ENCODE measurements around the gene CNTNAP5. TPM values are rescaled to one million over a fixed set of nuclear protein-coding genes. Genes with fewer than 3 reads are reported as not detected.

CNTNAP5 gene
- total RNA-seq, 2 experiments from 2014 or later: not detected

DNA sequence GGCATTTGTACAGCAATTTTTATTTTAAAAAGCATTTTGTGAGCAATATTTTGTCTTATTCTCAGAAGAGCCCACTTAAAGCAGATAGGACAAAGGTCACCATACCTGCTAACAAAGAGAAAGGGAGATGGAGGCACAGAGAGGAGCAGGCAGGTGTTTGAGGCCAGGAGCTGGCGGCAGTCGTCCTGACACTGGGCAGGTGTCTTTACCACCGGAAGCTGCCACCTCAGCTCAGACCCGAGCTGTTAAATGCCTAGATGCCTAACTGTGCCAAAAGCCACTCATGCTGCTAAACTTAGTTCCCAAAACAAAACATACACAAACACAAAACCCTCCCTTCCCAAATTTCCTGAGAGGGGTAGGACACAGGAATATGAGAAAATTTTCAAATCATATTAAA, 120.9 kb downstream of the CNTNAP5 start:
- CTCF ChIA-PET: no interaction called here

DNA sequence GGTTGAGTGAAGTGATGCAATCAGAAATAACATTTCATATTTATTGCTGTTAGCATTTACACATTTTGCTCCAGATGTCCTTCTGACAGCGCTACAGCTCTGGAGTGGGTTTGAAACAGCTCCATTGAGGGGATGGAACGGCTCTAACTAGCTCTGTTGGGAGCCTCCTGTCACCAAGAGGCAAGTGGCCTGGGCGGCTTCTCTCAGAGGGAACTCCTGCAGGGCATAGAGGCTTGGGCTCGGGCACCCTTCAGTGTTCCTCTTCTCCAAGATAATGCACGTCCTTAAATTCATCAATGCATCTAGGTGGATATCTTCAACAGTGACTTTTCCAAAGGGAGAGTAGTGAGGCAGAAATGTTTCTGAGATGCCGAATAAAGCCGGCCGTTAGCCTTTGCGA, 122.5 kb downstream of the CNTNAP5 start:
- CTCF ChIA-PET: no interaction called here
- POLR2A ChIA-PET: no interaction called here

More for the DNA sequence above, 120.9 kb downstream of the CNTNAP5 start:
- POLR2A ChIA-PET: no interaction called here

- CTCF ChIA-PET: no interaction called here
- POLR2A ChIA-PET: no interaction called here
Observed at GRCh38 chr2:124149571-124149970, 124.5 kb downstream of the CNTNAP5 start.

DNA sequence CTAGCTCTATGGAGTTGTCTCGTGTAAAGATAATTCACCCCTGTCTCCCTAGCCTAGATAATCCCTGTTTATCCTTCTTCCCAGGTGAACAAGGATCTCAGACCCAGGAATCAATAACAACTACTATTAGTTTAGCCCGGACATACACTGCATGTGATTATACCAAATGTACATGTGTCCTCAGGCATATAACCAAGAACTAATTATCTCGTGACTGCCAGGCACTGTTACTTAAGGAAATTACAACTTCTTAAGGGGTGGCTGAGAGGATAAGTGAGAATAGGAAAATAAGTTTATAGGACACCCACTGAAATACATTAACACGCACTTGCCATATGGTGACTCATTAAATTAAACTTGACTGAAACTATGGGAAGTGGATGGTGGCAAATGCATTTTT, 126.6 kb downstream of the CNTNAP5 start:
- ChIA-PET CTCF (no interaction called here), POLR2A (no interaction called here)

DNA sequence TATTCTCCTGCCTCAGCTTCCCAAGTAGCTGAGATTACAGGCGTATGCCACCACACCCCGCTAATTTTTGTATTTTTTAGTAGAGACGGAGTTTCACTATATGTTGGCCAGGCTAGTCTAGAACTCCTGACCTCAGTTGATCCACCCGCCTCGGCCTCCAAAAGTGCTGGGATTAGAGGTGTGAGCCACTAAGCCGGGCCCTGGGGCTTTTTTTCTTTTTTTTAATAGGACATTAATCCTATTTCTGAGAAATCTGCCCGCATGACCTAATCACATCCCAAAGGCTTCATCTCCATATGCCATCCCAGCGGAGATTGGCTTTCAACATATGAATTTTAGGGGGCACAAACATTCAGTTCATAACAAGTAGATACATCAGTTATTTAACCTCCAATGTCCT, 128.6 kb downstream of the CNTNAP5 start:
- ChIA-PET POLR2A (no interaction called here), CTCF (no interaction called here)

GRCh38 chr2:124159166-124159565, 134.1 kb downstream of the CNTNAP5 start:
- POLR2A ChIA-PET: no interaction called here

DNA sequence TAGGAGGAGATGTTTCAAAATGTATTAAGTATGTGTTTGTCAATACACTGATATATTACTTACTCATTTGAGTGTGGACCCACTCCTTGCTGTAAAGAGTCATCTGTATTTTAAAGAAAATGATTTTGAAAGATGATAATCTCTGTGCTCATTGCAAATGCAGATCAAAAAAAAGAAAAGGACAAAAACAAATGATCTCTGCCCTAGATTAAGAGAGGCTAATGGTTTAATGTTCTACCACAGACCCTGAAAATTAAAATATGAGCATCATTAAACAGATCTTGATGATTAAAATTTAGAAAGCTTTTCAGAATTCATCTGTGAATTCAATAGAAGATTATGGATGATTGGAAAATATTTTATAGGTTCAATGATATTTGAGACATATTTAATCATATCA, 136.5 kb downstream of the CNTNAP5 start:
- ChIA-PET POLR2A (no interaction called here), CTCF (no interaction called here)

More at GRCh38 chr2:124159166-124159565, 134.1 kb downstream of the CNTNAP5 start:
- CTCF ChIA-PET: no interaction called here

DNA sequence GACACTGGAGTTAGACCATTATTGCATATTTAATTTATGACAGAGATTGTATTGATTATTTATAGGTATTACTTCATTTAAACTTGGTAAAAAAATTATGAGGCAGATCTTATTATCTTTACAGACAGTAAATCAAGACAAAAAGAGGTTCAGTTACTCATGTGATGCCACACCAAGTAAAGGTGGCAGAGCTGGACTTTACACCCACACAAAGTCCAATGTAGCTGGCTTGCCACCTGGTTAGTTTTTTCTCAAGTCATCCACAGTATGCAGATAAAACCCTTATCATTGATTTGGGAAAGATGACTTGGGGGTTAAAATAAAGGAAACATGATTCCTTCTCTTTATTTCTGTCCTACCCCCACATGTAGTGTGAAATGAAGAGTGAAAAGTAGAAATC, 137.2 kb downstream of the CNTNAP5 start:
- ChIA-PET POLR2A (no interaction called here), CTCF (no interaction called here)

DNA sequence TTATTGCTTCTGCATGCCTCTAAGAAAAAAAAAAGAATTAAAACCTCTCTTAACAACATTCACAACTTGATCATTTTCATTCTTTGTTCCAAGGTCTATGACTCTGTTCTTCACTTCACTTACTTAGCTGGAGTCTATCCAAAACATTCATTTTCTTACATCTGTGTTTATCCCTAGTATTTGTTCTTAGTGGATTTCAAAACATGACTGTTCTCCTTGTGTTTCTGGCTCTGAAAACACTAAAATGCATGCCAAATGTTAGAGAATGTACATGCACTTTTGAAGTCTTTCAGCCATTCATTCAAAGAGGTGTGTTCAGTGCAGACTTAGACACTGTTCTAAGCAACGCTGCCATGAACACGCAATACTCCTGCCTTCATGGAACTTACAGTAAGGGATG, 138.8 kb downstream of the CNTNAP5 start:
- ChIA-PET POLR2A (no interaction called here), CTCF (no interaction called here)

GRCh38 chr2:124165698-124166097, 140.6 kb downstream of the CNTNAP5 start:
- POLR2A ChIA-PET: no interaction called here
- CTCF ChIA-PET: no interaction called here

- POLR2A ChIA-PET: no interaction called here
- CTCF ChIA-PET: no interaction called here
Observed at GRCh38 chr2:124171472-124172063, 146.5 kb downstream of the CNTNAP5 start.

GRCh38 chr2:124178719-124179118, 153.6 kb downstream of the CNTNAP5 start:
- ChIA-PET CTCF (interaction anchor here (0.6 kb wide), 1 partner anchor 678 kb away, joined by 3 read pairs; no protein-coding TSS in a partner anchor), POLR2A (no interaction called here)

DNA sequence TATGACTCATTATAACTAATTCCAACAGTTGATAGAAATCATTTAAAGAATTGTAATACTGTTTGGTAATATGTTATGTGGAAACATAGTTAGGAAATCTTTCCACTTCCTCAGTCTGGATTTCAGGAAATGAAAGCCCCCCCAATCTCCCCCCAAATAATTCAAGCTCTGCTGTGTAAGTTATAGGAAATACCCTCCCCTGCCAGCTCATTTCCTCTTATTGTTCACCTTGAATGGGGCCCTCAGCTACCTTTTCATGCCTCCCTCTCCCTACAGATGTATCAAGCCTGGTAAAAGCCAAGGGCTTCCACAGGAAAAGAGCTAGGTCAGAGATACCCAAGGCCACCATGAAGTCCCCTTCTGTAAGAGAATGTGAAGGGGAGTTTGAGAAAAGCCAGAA, 155.5 kb downstream of the CNTNAP5 start:
- ChIA-PET CTCF (no interaction called here), POLR2A (no interaction called here)

DNA sequence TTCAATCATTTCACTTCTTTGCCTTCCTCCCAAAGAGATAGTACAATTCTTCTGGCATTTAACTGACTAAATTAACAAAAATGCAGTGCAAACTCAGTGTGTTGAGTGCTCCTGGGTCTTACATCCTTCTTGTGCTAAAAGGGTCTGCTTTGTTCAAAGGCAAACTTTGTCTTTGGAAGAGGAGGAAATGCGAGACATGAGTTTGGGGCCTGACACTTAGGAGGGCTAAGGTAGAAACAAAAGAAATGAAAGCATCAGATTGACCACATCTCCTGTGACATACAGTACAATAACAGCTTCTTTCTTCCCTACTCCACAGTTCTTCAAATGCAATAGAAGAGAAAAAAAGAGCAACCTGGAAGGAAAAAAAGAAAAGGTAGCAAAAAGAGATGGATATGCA, 161.7 kb downstream of the CNTNAP5 start:
- ChIA-PET POLR2A (no interaction called here), CTCF (no interaction called here)

DNA sequence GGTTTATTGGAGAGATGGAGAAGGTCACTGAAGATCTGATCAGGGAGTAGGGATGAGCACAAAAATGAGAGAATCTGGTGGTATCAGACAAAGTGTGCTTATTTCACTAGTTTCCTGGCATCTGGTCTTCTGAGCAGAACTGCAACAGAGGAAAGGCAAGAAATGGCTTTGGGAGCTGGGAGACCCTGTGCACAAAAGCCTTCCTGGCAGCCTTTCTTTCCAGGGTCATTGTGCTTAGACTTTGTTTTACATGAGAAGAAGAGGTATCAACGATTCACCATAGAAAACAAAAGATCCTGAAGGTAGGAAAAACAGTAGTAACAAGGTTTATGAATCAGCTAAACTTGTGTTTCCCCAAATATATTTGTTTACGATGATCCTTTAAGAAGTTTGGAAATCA, 162.9 kb downstream of the CNTNAP5 start:
- POLR2A ChIA-PET: no interaction called here
- CTCF ChIA-PET: no interaction called here

GRCh38 chr2:124193706-124194105, 168.6 kb downstream of the CNTNAP5 start:
- POLR2A ChIA-PET: no interaction called here
- CTCF ChIA-PET: no interaction called here

- CTCF ChIA-PET: no interaction called here
- POLR2A ChIA-PET: no interaction called here
Observed at GRCh38 chr2:124201713-124202112, 176.6 kb downstream of the CNTNAP5 start.

DNA sequence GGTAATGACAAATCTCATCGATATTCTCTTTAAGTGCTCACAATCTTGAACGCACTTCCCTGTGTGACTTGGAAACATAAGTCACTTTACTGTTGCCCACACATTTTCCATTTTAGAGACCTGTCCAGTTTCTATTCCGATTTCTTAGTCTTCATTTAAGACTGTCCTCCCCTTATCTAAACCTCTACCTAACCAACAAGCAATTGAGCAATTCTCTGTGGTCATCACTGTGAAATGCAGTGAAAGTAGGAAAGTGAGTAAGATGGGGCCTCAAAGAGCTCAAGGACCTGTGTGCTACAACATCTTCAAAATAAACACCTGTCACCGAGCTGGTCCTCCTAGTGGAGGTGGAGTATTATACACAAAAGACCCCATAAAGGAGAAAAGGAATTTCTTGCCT, 184.4 kb downstream of the CNTNAP5 start:
- ChIA-PET POLR2A (no interaction called here), CTCF (no interaction called here)

GRCh38 chr2:124211461-124211860, 186.4 kb downstream of the CNTNAP5 start:
- ChIA-PET CTCF (no interaction called here), POLR2A (no interaction called here)

GRCh38 chr2:124213977-124214587, 189.0 kb downstream of the CNTNAP5 start:
- POLR2A ChIA-PET: no interaction called here
- CTCF ChIA-PET: no interaction called here

DNA sequence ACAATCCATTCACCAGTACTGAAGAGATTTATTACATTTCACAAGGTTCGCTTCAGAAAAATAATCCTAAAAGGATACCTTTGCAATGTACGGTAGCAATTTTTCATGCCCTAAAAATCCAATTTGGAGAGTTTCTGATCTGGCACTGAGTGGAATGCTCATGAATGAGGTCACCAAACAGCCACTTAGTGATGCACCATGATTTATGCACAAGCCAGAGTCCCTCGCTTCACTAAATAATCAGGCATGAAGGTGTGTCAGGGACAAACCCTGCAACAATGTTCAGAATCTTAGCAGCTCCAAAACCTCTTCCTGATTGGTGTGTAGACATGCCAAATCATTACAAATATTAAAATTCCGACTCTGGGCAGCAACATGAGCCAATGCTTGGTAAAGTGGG, 221.1 kb downstream of the CNTNAP5 start:
- CTCF ChIA-PET: no interaction called here
- POLR2A ChIA-PET: no interaction called here

GRCh38 chr2:124248386-124248785, 223.3 kb downstream of the CNTNAP5 start:
- ChIA-PET CTCF (no interaction called here), POLR2A (no interaction called here)

GRCh38 chr2:124250433-124250832, 225.3 kb downstream of the CNTNAP5 start:
- CTCF ChIA-PET: no interaction called here
- POLR2A ChIA-PET: no interaction called here
